T-helper 2 cell (primary cell): ENCODE measurements around the gene UGT1A5.
A peak's percentile ranks its signal among the peaks of the same experiment; 100 is the strongest.

ENCODE experiments used
- DNase-seq, 5 experiments: peaks; one replicate each; pipeline versions ENCODE4 v3.0.0 to v3.0.0-alpha.2; 2012 to 2022

The UGT1A5 gene

DNA sequence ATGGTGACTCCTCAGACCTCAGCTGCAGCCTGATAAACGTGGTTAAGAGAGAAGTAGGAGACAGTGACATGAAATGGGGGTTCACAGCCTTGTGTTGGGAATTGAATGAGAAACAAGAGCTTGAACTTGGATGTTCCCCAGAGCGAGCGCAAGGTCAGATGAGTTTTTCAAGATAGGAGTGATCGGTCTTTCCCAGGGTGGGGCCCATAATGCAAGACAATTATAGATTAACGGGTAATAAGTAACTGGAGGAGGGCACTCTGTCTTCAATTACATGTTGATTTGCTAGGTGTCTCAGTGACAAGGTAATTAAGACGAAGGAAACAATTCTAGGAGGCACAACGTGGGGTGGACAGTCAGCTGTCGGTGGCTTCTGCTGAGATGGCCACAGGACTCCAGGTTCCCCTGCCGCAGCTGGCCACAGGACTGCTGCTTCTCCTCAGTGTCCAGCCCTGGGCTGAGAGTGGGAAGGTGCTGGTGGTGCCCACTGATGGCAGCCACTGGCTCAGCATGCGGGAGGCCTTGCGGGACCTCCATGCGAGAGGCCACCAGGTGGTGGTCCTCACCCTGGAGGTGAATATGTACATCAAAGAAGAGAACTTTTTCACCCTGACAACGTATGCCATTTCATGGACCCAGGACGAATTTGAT lies at the start of gene UGT1A5:
Gene UGT1A5 (plus strand): TSS at position 297 of the 651 bp plus-strand sequence. CDS start 85 bp downstream, at position 382.
- no peak for DNase-seq

DNA sequence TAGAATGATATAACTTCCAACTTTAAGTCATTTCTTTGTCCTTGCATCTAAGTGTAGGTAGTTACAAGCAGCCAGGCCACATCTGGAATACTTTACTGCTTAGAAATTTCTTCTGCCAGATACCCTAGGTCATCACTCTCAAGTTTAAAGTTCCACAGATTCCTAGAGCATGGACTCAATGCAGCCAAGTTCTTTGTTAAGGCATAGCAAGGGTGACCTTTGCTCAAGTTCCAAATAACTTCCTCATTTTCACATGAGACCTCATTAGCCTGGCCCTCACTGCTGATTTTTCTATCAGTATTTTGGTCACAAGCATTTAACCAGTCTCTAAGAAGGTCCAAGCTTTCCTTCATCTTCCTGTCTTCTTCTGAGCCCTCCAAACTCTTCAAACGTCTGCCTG lies 48.8 kb upstream of the UGT1A5 start:
- no peak for DNase-seq

- DNase-seq = no peak
Observed at GRCh38 chr2:233668605-233669260, 44.0 kb upstream of the UGT1A5 start.

DNA sequence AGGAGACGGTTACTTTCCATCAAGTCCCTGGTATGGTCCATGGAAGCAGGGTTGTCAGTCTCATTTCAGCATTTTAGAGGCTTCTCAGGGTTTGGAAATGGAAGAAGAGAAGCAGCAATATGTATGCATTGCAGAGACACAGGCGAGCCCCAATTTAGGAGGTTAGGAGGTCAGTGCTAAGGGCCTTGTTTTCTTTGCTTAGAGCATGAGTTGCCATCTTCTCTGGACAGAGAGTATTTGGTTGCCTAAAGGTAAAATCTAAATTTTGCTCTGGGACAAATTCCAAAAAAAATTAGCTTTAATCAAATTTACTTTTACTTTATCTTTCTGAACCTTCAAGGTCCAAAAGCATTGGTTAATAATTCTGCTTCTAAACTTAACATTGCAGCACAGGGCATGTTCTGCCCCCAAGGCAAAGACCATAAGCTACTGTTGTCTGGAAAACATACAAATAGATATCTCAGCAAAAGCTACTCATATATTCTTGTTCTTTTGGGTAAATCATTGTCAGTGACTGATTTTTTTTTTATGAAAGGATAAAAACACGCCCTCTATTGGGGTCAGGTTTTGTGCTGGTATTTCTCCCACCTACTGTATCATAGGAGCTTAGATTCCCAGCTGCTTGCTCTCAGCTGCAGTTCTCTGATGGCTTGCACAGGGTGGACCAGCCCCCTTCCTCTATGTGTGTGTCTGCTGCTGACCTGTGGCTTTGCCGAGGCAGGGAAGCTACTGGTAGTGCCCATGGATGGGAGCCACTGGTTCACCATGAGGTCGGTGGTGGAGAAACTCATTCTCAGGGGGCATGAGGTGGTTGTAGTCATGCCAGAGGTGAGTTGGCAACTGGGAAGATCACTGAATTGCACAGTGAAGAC lies 41.2 kb upstream of the UGT1A5 start, which contains the start of gene UGT1A9:
Gene UGT1A9 (plus strand): TSS at position 609 of the 872 bp plus-strand sequence. CDS start 37 bp downstream, at position 646.
- DNase-seq = no peak

- DNase-seq = no peak
Observed at GRCh38 chr2:233672886-233673285, 39.8 kb upstream of the UGT1A5 start.

- DNase-seq = no peak
Observed at GRCh38 chr2:233673896-233674295, 38.8 kb upstream of the UGT1A5 start.

DNA sequence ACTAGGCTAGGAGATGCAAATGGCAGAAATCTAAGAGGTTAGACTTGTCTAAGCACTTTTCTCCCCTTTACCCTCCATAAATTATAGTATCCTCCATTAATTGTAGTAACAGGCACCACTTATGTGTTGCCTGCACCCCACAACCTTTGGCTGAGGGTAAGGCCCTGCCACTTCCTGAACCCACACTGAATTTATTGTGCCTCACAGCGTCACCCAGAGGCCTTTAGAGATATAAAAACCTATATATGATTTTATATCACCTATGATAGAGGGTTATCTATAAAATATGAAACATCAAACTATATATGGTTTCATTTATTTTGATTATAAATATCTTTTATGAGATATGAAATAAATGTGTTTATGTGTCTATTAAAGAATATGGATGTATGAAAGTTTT lies 38.4 kb upstream of the UGT1A5 start:
- peak in 1 of 5 experiments; percentile 22 for DNase-seq

DNA sequence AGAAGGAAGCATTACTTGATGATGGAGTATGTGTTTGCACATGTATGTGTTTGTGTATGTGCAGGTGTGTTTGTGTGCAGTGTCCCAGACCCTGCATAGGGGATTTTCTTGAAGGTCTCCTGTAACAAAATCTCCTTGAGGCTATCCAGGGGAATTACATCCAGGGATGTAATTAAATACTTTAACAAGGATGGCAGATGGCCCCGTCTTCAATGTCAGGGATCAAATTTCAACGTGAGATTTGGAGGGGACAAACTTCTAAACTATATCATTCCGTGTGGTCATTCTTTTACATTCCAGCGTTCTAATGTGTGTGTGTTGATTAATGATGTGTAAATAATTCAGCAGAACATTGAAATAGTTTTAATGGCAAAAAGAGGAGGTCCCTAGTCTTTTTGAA lies 37.7 kb upstream of the UGT1A5 start:
- no peak for DNase-seq

- no peak for DNase-seq
Observed at GRCh38 chr2:233676046-233676445, 36.7 kb upstream of the UGT1A5 start.

- DNase-seq = no peak
Observed at GRCh38 chr2:233679196-233679595, 33.5 kb upstream of the UGT1A5 start.

DNA sequence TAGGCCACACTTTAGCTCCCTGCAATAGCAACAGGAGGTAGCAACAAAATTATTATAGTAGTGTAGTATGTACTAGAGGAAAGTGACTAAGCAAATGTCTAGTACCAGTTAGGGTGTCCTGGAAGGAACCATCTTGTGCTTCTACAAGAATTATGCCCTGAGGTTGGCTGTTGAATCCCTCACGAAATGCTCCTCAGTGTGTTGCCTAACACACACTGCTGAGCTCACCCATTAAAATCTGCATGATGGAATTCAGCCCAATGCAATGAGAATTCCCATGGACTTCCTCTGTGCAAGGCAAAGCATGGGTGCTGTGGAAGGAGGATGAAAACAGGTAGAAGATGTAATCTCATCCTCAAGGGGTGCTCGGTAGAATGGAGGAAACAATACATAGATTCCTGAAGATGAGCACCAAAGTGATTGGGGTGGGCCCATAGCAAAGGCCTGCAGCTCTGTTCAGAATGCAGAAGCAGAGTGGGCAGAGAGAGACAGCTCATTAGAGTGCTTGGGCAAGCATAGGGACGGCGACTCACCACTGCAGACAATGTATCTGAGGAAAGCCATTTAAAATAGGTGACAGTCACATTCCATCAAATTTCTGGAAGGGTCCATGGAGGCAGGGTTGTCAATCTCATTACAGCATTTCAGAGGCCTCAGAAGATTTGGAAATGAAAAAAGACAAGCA lies 32.2 kb upstream of the UGT1A5 start:
- DNase-seq = no peak

- DNase-seq = no peak
Observed at GRCh38 chr2:233681521-233682099, 31.1 kb upstream of the UGT1A5 start, which contains the start of gene UGT1A7. Gene UGT1A7 (plus strand): TSS chr2:233681901. CDS start chr2:233681938, 37 bp downstream.

DNA sequence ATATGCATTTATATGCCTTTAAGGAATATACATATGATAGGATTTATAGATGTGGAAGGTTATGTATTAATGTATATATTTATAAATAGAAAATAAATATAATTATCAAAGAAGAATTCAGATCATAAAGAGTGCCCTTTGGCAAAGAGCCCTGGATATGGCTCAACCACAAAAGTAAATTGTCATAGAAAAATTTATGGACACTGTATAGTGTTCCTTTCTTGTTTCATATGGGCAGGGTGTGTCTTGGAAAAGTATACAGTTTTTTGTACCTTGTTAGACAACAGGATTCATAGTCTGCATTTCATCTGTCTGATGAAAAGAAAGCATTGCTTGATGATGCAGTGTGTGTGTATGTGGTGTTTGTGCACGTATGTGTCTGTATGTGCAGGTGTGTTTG lies 28.1 kb upstream of the UGT1A5 start:
- no peak for DNase-seq

- DNase-seq = no peak
Observed at GRCh38 chr2:233686928-233687327, 25.8 kb upstream of the UGT1A5 start.

DNA sequence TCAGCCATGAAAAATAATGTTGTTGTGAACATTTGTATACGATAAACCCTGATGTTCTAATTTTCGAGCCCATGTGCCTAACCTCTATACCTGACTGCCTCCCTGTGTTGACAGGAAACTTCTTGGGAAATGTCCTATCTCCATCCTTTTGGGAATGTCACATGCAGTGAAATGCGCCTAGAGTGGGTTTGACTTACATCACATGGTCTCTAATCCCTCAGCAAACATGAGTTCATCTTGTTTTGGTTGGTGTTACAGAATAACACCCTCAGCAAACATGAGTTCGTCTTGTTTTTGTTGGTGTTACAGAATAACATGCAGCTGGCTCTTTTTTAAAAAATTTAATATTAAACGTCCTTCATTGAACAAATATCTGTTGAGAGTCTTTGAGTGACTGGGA lies 24.4 kb upstream of the UGT1A5 start:
- no peak for DNase-seq

DNA sequence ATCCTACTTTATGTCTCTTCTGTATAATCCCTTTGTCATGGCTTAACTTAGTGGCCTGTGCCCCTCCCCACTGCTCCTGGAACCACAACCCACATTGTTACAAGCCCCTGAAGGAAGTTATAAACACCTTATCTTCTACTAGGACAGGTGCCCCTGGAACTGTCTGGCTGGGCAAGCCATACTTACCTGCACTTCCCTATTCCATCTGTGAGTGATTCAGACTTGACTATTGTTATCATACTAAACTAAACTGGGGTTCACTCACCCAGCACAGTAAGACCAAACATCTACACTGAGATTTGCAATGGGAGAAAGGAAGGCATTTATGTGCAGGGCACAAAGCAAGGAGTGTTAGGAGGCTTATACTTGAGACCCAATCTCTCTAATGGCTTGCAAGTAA lies 23.7 kb upstream of the UGT1A5 start:
- DNase-seq = no peak

GRCh38 chr2:233689501-233689900 lies 23.2 kb upstream of the UGT1A5 start:
- DNase-seq = no peak

- no peak for DNase-seq
Observed at GRCh38 chr2:233690444-233690843, 22.3 kb upstream of the UGT1A5 start.

GRCh38 chr2:233691443-233692433 lies 21.0 kb upstream of the UGT1A5 start:
- DNase-seq = no peak

DNA sequence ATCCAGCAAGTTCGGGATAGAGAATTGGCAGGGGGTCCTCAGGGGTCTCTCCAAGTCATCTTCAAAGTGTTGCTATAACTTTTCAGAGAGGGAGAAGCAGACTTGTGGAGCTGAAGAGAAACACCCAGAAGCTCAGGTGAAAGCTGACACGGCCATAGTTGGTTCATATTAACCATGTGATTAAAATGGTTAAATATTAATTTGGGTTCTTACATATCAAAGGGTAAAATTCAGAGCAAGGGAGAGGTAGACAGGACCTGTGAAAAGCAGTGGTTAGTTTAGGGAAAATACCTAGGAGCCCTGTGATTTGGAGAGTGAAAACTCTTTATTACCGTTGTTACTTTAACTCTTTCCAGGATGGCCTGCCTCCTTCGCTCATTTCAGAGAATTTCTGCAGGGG lies 20.1 kb upstream of the UGT1A5 start, which contains the start of gene UGT1A6:
Gene UGT1A6 (plus strand): TSS at position 243 of the 400 bp plus-strand sequence. CDS start 115 bp downstream, at position 358.
- no peak for DNase-seq

- DNase-seq = no peak
Observed at GRCh38 chr2:233693963-233694362, 18.7 kb upstream of the UGT1A5 start.
